K562 (cell line): ENCODE results near the gene LGR6. TPM values are rescaled to one million over a fixed set of nuclear protein-coding genes. Genes with fewer than 3 reads are reported as not detected.
A peak's percentile ranks its signal among the peaks of the same experiment; 100 is the strongest.

ENCODE experiments used
- ATAC-seq: fragments of 200-7000 bp; cut with Tn5 transposase; 3 replicates; pipeline ENCODE4 v1.9.1; 2020; ENCODE audit warnings: moderate library complexity
- BruUV-seq: library from RNA; stranded (reverse); fragments of 400-500 nt; replicated peaks from 2 replicates; lab custom pipeline; 2021; lab: Mats Ljungman, UMichigan
- CTCF ChIA-PET: fragments of 300-600 bp; formaldehyde crosslinking; extraction: SDS; loops from one replicate; lab custom pipeline; 2021; ENCODE audit warnings: low intra/inter-chr PET ratio; lab: Yijun Ruan, JAX
- POLR2A ChIA-PET: fragments of 300-600, 350-650 bp; sonication (Branson Sonifier 250); formaldehyde crosslinking; extraction: SDS; loops from one replicate; lab custom pipeline; 2021; ENCODE audit warnings: antibody characterized with exemption, inconsistent platforms; lab: Yijun Ruan, JAX
- DNase-seq, 4 experiments: peaks; one replicate each; pipeline versions ENCODE4 v3.0.0 to v3.0.0-alpha.2; 2011 to 2018; ENCODE audit warnings: low spot score in 3 of 4, mixed read lengths in 3 of 4; ENCODE audit errors: extremely low read depth in 1 of 4
- FAIRE-seq: peaks from 2 replicates; lab custom pipeline; 2011; peaks lifted over from hg19 to GRCh38; lab: Jason Lieb, UNC
- H2AFZ ChIP-seq: 2 replicates; pipeline ENCODE4 v1.6.0; 2011; ENCODE audit warnings: low read depth, low read length, control low read depth, inconsistent platforms
- H3K27ac ChIP-seq: fragments of 200-600 bp; 3 replicates; pipeline ENCODE4 v1.8.0; 2011; ENCODE audit warnings: low read depth, mild to moderate bottlenecking, control low read depth, inconsistent platforms, low read length, moderate library complexity, mixed read lengths; ENCODE audit errors: extremely low read depth
- H3K27me3 ChIP-seq, 2 experiments: fragments of 300-600 bp in 1 of 2; 2 replicates in 1 of 2; 3 replicates in 1 of 2; pipeline versions ENCODE4 v1.6.0 to v1.8.0; 2011; ENCODE audit warnings: inconsistent platforms in 2 of 2, low read length in 2 of 2, mild to moderate bottlenecking in 1 of 2, mixed read lengths in 1 of 2, moderate library complexity in 1 of 2; ENCODE audit not compliant: control insufficient read depth in 2 of 2, insufficient read depth in 2 of 2
- H3K36me3 ChIP-seq: fragments of 300-600 bp; 3 replicates; pipeline ENCODE4 v1.8.0; 2011; ENCODE audit warnings: mild to moderate bottlenecking, low read length, inconsistent platforms; ENCODE audit not compliant: control insufficient read depth, insufficient read depth
- H3K4me1 ChIP-seq, 2 experiments: fragments of 200-600 bp in 1 of 2; replicated peaks in 1 of 2; 2 replicates in 1 of 2; 3 replicates in 1 of 2; pipeline versions ENCODE4 v1.5.1 to v1.8.0; 2011; ENCODE audit warnings: inconsistent platforms in 2 of 2, low read length in 2 of 2, mild to moderate bottlenecking in 1 of 2, mixed read lengths in 1 of 2, moderate library complexity in 1 of 2; ENCODE audit not compliant: control insufficient read depth in 2 of 2, insufficient read depth in 2 of 2
- H3K4me2 ChIP-seq: 2 replicates; pipeline ENCODE4 v1.6.1; 2011; ENCODE audit warnings: low read length, control low read depth, inconsistent platforms, mixed read lengths; ENCODE audit not compliant: insufficient read depth
- H3K4me3 ChIP-seq: fragments of 200-600 bp; sonication (generic), shearing (Covaris generic); 2 replicates; pipeline ENCODE4 v1.5.1; 2016; ENCODE audit warnings: control low read depth, inconsistent platforms
- H3K79me2 ChIP-seq: fragments of 200-600 bp; 3 replicates; pipeline ENCODE4 v1.8.0; 2011; ENCODE audit warnings: low read length, inconsistent platforms; ENCODE audit not compliant: control insufficient read depth, insufficient read depth
- H3K9ac ChIP-seq, 2 experiments: 2 replicates each; pipeline versions ENCODE4 v1.6.0 to v1.6.1; 2011; ENCODE audit warnings: low read depth in 2 of 2, low read length in 2 of 2, control low read depth in 1 of 2, inconsistent platforms in 1 of 2, mild to moderate bottlenecking in 1 of 2, mixed read lengths in 1 of 2; ENCODE audit not compliant: insufficient read depth in 1 of 2
- H3K9me1 ChIP-seq: one replicate; pipeline ENCODE4 v1.6.0; 2011; ENCODE audit warnings: inconsistent platforms, mild to moderate bottlenecking, low read length, moderate library complexity; ENCODE audit not compliant: control insufficient read depth, insufficient read depth
- H3K9me3 ChIP-seq: replicated peaks from 2 replicates; pipeline ENCODE4 v1.5.1; 2011; ENCODE audit warnings: low read depth, low read length, inconsistent platforms; ENCODE audit not compliant: control insufficient read depth, insufficient read depth
- H4K20me1 ChIP-seq: replicated peaks from 2 replicates; pipeline ENCODE4 v1.6.1; 2011; ENCODE audit warnings: low read length, inconsistent platforms, mixed read lengths; ENCODE audit not compliant: control insufficient read depth, insufficient read depth
- BCL6 ChIP-seq: fragments of 250-450 bp; sonication (Bioruptor Pico); IDR thresholded peaks from 2 replicates; pipeline ENCODE4 v1.4.0; 2020
- ELF1 ChIP-seq: fragments of 200-800 bp; sonication (Bioruptor generic); IDR thresholded peaks from 2 replicates; pipeline ENCODE4 v1.6.1; 2016; ENCODE audit warnings: missing genetic modification characterization, missing compliant biosample characterization
- FOSL1 ChIP-seq: fragments of 200-800 bp; sonication (Bioruptor generic); conservative IDR thresholded peaks from 2 replicates; pipeline ENCODE4 v1.6.1; 2016; ENCODE audit warnings: missing genetic modification characterization, missing compliant biosample characterization
- GTF3C2 ChIP-seq: IDR thresholded peaks from 3 replicates; pipeline ENCODE4 v1.6.1; 2011; ENCODE audit warnings: borderline replicate concordance, mild to moderate bottlenecking, moderate library complexity; ENCODE audit not compliant: insufficient read length; ENCODE audit errors: extremely low read depth
- KLF1 ChIP-seq: fragments of 450-650 bp; IDR thresholded peaks from 2 replicates; pipeline ENCODE4 v1.6.1; 2016; ENCODE audit warnings: missing genetic modification characterization, missing compliant biosample characterization
- NKRF ChIP-seq: fragments of 450-650 bp; IDR thresholded peaks from 2 replicates; pipeline ENCODE4 v1.6.1; 2016; ENCODE audit warnings: borderline replicate concordance
- PHF20 ChIP-seq: fragments of 450-650 bp; IDR thresholded peaks from 2 replicates; pipeline ENCODE4 v1.6.1; 2018; ENCODE audit not compliant: partially characterized antibody
- POLR2B ChIP-seq: fragments of 450-650 bp; IDR thresholded peaks from 2 replicates; pipeline ENCODE4 v1.6.1; 2018; ENCODE audit warnings: low read depth; ENCODE audit not compliant: partially characterized antibody
- SRF ChIP-seq, 2 experiments: fragments of 250-450, 450-650 bp in 1 of 2; sonication (Bioruptor Pico) in 1 of 2; sonication (generic) in 1 of 2; formaldehyde crosslinking; IDR thresholded peaks; 2 replicates each; pipeline versions ENCODE4 v1.5.0 to v1.5.1; 2020 to 2022; ENCODE audit warnings: mild to moderate bottlenecking in 1 of 2, missing genetic modification reagents in 1 of 2
- TGIF2 ChIP-seq: sonication (generic); formaldehyde crosslinking; IDR thresholded peaks from 2 replicates; pipeline ENCODE4 v1.8.1; 2022; ENCODE audit warnings: mild to moderate bottlenecking, missing genetic modification reagents, moderate library complexity
- ZC3H4 ChIP-seq: sonication (generic); formaldehyde crosslinking; IDR thresholded peaks from 2 replicates; pipeline ENCODE4 v1.9.0; 2021; ENCODE audit warnings: missing genetic modification reagents, borderline replicate concordance
- ZNF133 ChIP-seq: fragments of 250-450 bp; sonication (Bioruptor Pico); IDR thresholded peaks from 2 replicates; pipeline ENCODE4 v1.4.0; 2020; ENCODE audit warnings: mild to moderate bottlenecking
- ZNF224 ChIP-seq: sonication (generic); formaldehyde crosslinking; IDR thresholded peaks from 2 replicates; pipeline ENCODE4 v1.8.0; 2022; ENCODE audit warnings: mild to moderate bottlenecking, missing genetic modification reagents
- ZNF316 ChIP-seq: fragments of 450-650 bp; IDR thresholded peaks from 2 replicates; pipeline ENCODE4 v1.6.1; 2016
- WGBS: fragments of 100-300 bp; shearing (Covaris generic); methylation state at CpG from one replicate; pipeline ENCODE4 v1.1.6; 2016; ENCODE audit warnings: low coverage, mixed read lengths; ENCODE audit not compliant: insufficient coverage; ENCODE audit errors: missing lambda C conversion rate; 5-methylcytosine and 5-hydroxymethylcytosine counted together
- in situ Hi-C: fragments of 300-500 bp; cut with MboI; formaldehyde crosslinking; loops from 4 replicates; pipeline ENCODE4 v1.15.0; 2018; ENCODE audit warnings: inconsistent platforms, mixed read lengths
- intact Hi-C: fragments of 100-400 bp; cut with micrococcal nuclease; formaldehyde crosslinking; loops from 2 replicates; pipeline ENCODE4 v1.14.2; 2022
- polyA plus RNA-seq, 8 experiments: library from polyadenylated mRNA; depleted of rRNA in 4 of 8; stranded (reverse) in 5 of 8; unstranded in 3 of 8; fragments of >200 nt; fragmentation: Nextera tagmentation in 2 of 8; fragmentation: Illumina TruSeq in 1 of 8; extraction: Ambion mirVana in 2 of 8; extraction: Trizol in 1 of 8; gene quantifications; 2 replicates each; pipeline versions ENCODE4 v1.2.1 to v1.2.3, GENCODE V29; 2011 to 2014; ENCODE audit warnings: inconsistent platforms in 1 of 8, missing spikeins in 1 of 8
- total RNA-seq, 7 experiments: library from RNA; depleted of rRNA in 6 of 7; stranded (reverse); fragments of >200 nt in 6 of 7; fragmentation: Illumina TruSeq in 2 of 7; extraction: Trizol in 2 of 7; gene quantifications; 2 replicates each; pipeline versions ENCODE4 v1.2.1 to v1.2.3, GENCODE V29; 2011 to 2021; ENCODE audit warnings: low replicate concordance in 1 of 7
- TF ChIP-seq, protein P1 (sequence below): fragments of 450-650 bp; formaldehyde crosslinking; IDR thresholded peaks from 2 replicates; pipeline ENCODE4 v1.4.0; 2022; ENCODE audit warnings: missing genetic modification characterization

LGR6 gene
- total and polyA plus RNA-seq, 9 of the 15 experiments (the other 6 are each of a cell fraction or from before 2014, with no cell fraction given) = 0.01 to 0.54 (median 0.17) TPM; not detected in 1

DNA sequence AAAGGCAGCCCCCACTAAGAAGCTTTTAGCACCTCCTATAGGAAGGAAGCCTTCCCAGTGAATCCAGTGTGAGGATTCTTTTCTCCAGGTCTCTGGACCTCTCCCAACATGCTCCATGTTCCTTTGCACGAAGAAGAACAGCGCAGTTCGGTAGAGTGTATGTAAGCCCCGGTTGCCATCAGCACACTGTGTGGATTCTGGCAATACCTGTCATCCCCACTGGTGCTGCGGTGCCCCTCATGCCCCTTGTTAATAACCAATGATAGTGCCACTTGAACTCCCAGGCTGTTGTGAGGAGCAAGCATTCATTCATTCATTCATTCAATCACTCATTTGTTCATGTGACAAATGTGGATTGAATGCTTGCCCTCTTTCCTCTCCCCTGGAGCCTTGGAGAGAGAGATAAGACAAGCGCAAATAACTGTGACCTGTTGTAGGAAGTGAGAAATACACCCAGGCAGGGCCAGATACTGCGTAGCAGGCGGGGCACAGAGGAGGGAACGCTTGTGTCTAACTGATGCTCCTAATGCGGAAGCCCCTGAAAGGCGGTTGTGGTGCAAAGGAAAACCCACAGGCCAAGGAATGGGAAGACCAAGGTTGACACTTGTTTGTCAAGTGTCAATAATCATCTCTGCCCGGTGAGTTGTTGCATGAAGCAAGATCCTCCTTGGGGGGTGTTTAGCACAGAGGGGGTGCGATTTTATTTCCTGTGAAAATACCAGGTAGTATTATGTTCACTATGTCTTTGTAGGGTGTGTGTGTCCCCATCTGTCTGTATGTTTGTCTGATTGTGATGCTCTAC is 9.8 kb downstream of the LGR6 start (continued):
- TF ChIP-seq GTF3C2 (no peak), FOSL1 (tag) (peak; percentile 28; the same call in 1 of the 2 replicates), SRF (CRISPR knock-in tag; IDR thresholded peaks at IDR 0.05) (no peak), ZC3H4 (no peak), TGIF2 (no peak), KLF1 (no peak)
- TF ChIP-seq, all 486 proteins: peak for 64

GRCh38 chr1:202204065-202204464 is 10.5 kb downstream of the LGR6 start:
- H3K9me3 ChIP-seq = peaks cover 3% of the 10 kb centered on the region; the same call in 1 of the 2 replicates
- no peaks in the 10 kb centered on the region for H4K20me1 ChIP-seq
- BruUV-seq = no TSS peak
- WGBS = 0% methylated on average over 1 of the region's 1 CpG
- H2AFZ ChIP-seq = peak overlapping the region; percentile 68
- H3K27ac ChIP-seq = peak overlapping the region; percentile 40; the same call in 1 of the 3 replicates
- in situ Hi-C loops = loop anchor here (25.0 kb wide), 1 partner anchor 108 kb away; no protein-coding TSS in a partner anchor
- no peaks in the 10 kb centered on the region for H3K36me3 ChIP-seq
- DNase-seq = no peak
- ATAC-seq = no peak
- no peak overlapping the region for H3K4me3 ChIP-seq
- CTCF ChIA-PET = no interaction called here
- H3K4me2 ChIP-seq = peak overlapping the region; percentile 51
- POLR2A ChIA-PET = no interaction called here
- H3K79me2 ChIP-seq = no peaks in the 10 kb centered on the region
- H3K4me1 ChIP-seq = peaks cover 8 to 11% of the 10 kb centered on the region in 2 experiments; a peak in 4 of 5 replicates
- peaks cover under 1 to 34% of the 10 kb centered on the region in 2 experiments; a peak in 3 of 5 replicates for H3K27me3 ChIP-seq
- no peak for FAIRE-seq
- intact Hi-C loops = no loop called here
- no peak overlapping the region for H3K9ac ChIP-seq
- no peaks in the 10 kb centered on the region for H3K9me1 ChIP-seq
- TF ChIP-seq POLR2B = no peak
- peak; percentile 71 for TF ChIP-seq ZNF316
- TF ChIP-seq BCL6 (CRISPR knock-in tag) = no peak
- no peak for TF ChIP-seq ZNF224
- TF ChIP-seq PHF20 = peak; percentile 54
- TF ChIP-seq, protein P1, sequence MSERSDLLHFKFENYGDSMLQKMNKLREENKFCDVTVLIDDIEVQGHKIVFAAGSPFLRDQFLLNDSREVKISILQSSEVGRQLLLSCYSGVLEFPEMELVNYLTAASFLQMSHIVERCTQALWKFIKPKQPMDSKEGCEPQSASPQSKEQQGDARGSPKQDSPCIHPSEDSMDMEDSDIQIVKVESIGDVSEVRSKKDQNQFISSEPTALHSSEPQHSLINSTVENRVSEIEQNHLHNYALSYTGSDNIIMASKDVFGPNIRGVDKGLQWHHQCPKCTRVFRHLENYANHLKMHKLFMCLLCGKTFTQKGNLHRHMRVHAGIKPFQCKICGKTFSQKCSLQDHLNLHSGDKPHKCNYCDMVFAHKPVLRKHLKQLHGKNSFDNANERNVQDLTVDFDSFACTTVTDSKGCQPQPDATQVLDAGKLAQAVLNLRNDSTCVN (CRISPR knock-in tag) = peak; percentile 47; the same call in 1 of the 2 replicates
- TF ChIP-seq ELF1 (tag) = no peak
- 0 out of 2 replicates have a peak, but pooled peaks have one; percentile 38 for TF ChIP-seq NKRF
- TF ChIP-seq ZNF133 (CRISPR knock-in tag) = no peak
